NT2/D1 (cell line): ENCODE measurements around the gene GPC6.

Experiments used
- SUZ12 ChIP-seq: IDR thresholded peaks from 2 replicates; pipeline ENCODE4 v1.6.1; 2011; ENCODE audit not compliant: insufficient read length, insufficient read depth; ENCODE audit errors: extremely low read depth
- YY1 ChIP-seq: IDR thresholded peaks from 2 replicates; pipeline ENCODE4 v1.6.1; 2011; ENCODE audit not compliant: insufficient read length, insufficient read depth
- ZNF274 ChIP-seq: IDR thresholded peaks from 2 replicates; pipeline ENCODE4 v1.6.1; 2011; ENCODE audit warnings: mild to moderate bottlenecking, low read depth, low read length

DNA sequence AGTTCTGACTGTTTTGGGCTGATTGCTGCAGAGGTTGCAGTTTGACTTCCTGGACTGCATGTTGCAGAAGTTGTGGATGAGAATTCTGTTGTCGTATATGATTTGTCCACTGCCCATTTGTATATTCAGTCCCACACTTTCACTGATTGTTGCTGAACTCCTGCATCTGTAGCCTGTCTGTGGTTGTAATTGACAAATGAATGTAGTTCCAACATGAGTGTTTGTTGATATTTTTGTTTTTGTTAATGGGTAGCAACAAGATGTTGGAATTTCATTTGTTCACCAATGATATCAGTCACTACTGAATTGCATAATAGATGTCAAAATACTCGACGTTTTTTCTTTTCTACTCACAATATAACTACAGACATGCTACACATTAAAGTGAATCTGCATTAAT is 719.0 kb downstream of the GPC6 start:
- TF ChIP-seq YY1 (no peak), SUZ12 (no peak), ZNF274 (no peak)
